Activated B cell treated with CpG ODN at 0.5 μM for 24 hours (primary cell): ENCODE measurements around the gene CNBP. TPM values are rescaled to one million over a fixed set of nuclear protein-coding genes. Genes with fewer than 3 reads are reported as not detected.
"Not testable (repeated sequence)": the region's sequence is repeated elsewhere in the genome, so short reads cannot be mapped to it uniquely, and the experiment has no call there.

Experiments
- ATAC-seq: fragments of 200-7000 bp; cut with Tn5 transposase; one replicate; pipeline ENCODE4 v1.10.0; 2021; ENCODE audit warnings: low read depth, mild to moderate bottlenecking, moderate library complexity
- CTCF ChIA-PET: fragments of 350-600 bp; sonication (Branson Sonifier 250); formaldehyde crosslinking; loops from one replicate; lab custom pipeline; 2021; ENCODE audit warnings: antibody characterized with exemption; lab: Charles Lee
- POLR2A ChIA-PET: fragments of 350-600 bp; sonication (Branson Sonifier 250); formaldehyde crosslinking; loops from one replicate; lab custom pipeline; 2021; ENCODE audit warnings: antibody characterized with exemption; lab: Charles Lee
- DNase-seq: peaks from one replicate; pipeline ENCODE4 v3.0.0; 2022
- H3K27ac Mint-ChIP-seq: one replicate; pipeline ENCODE4 v1.8.0; 2020; ENCODE audit warnings: mixed read lengths
- H3K27me3 Mint-ChIP-seq: one replicate; pipeline ENCODE4 v1.8.0; 2021; ENCODE audit warnings: mixed read lengths
- H3K36me3 Mint-ChIP-seq: one replicate; pipeline ENCODE4 v1.8.0; 2021; ENCODE audit warnings: low read depth, mixed read lengths
- H3K4me1 Mint-ChIP-seq: one replicate; pipeline ENCODE4 v1.8.0; 2021; ENCODE audit warnings: mixed read lengths
- H3K4me3 Mint-ChIP-seq: one replicate; pipeline ENCODE4 v1.8.0; 2020; ENCODE audit warnings: mild to moderate bottlenecking, mixed read lengths
- H3K9me3 Mint-ChIP-seq: one replicate; pipeline ENCODE4 v1.8.0; 2020; ENCODE audit warnings: mixed read lengths
- CTCF ChIP-seq: fragments of 200-600 bp; IDR thresholded peaks from one replicate; pipeline ENCODE4 v1.8.0; 2022; ENCODE audit warnings: antibody characterized with exemption, mild to moderate bottlenecking
- intact Hi-C: fragments of 100-400 bp; cut with micrococcal nuclease; formaldehyde crosslinking; loops from one replicate; pipeline ENCODE4 v1.15.1; 2024
- total RNA-seq: library from RNA; stranded (reverse); gene quantifications from 2 replicates; pipeline ENCODE4 v1.2.3, GENCODE V29; 2022

The CNBP gene
- total RNA-seq, 1 donor from 2014 or later, result 281 TPM

- ChIA-PET POLR2A (no interaction called here), CTCF (no interaction called here)
- Mint-ChIP-seq H3K36me3 (no peaks in the 10 kb centered on the region), H3K4me3 (no peak overlapping the region), H3K27me3 (no peaks in the 10 kb centered on the region), H3K27ac (no peak overlapping the region), H3K9me3 (no peaks in the 10 kb centered on the region), H3K4me1 (peaks cover 23% of the 10 kb centered on the region)
- intact Hi-C loops, result no loop called here
- ATAC-seq, result no peak
- TF ChIP-seq CTCF, result no peak
- no peak for DNase-seq
Observed at GRCh38 chr3:129199366-129199765, 15.7 kb upstream of the CNBP start.

GRCh38 chr3:129197321-129197720 is 13.6 kb upstream of the CNBP start:
- Mint-ChIP-seq H3K4me1 (peaks cover 23% of the 10 kb centered on the region), H3K9me3 (no peaks in the 10 kb centered on the region), H3K27ac (no peak overlapping the region), H3K27me3 (no peaks in the 10 kb centered on the region), H3K36me3 (no peaks in the 10 kb centered on the region), H3K4me3 (no peak overlapping the region)
- DNase-seq (no peak), ATAC-seq (no peak)
- POLR2A ChIA-PET, result no interaction called here
- intact Hi-C loops, result loop anchor here (2.0 kb wide), 1 partner anchor 15 kb away; the partner anchor contains the start of gene CNBP
- CTCF ChIA-PET, result interaction anchor here (1.7 kb wide), 1 partner anchor 144 kb away, joined by 4 read pairs; no protein-coding TSS in a partner anchor
- no peak for TF ChIP-seq CTCF

GRCh38 chr3:129196601-129197000 is 12.9 kb upstream of the CNBP start:
- no peaks in the 10 kb centered on the region for H3K36me3 Mint-ChIP-seq
- no peak overlapping the region for H3K4me3 Mint-ChIP-seq
- H3K27me3 Mint-ChIP-seq, result no peaks in the 10 kb centered on the region
- intact Hi-C loops, result loop anchor here (2.0 kb wide), 1 partner anchor 14 kb away; the partner anchor contains the start of gene CNBP
- ChIA-PET POLR2A (interaction anchor here (1.4 kb wide), 1 partner anchor 13 kb away, joined by 6 read pairs; the partner anchor contains the start of gene CNBP), CTCF (interaction anchor here (1.5 to 1.7 kb wide), 2 partner anchors 49 to 143 kb away, joined by 4 to 9 read pairs; no protein-coding TSS in a partner anchor)
- no peak for TF ChIP-seq CTCF
- no peak for DNase-seq
- ATAC-seq, result no peak
- no peaks in the 10 kb centered on the region for H3K9me3 Mint-ChIP-seq
- peaks cover 23% of the 10 kb centered on the region for H3K4me1 Mint-ChIP-seq
- H3K27ac Mint-ChIP-seq, result no peak overlapping the region

GRCh38 chr3:129195731-129196256 is 12.1 kb upstream of the CNBP start:
- ATAC-seq (no peak), DNase-seq (no peak)
- POLR2A ChIA-PET, result interaction anchor here (1.4 kb wide), 1 partner anchor 12 kb away, joined by 6 read pairs; the partner anchor contains the start of gene CNBP
- H3K4me3 Mint-ChIP-seq, result no peak overlapping the region
- no peaks in the 10 kb centered on the region for H3K36me3 Mint-ChIP-seq
- no peak overlapping the region for H3K27ac Mint-ChIP-seq
- intact Hi-C loops, result loop anchor here (2.0 kb wide), 1 partner anchor 13 kb away; the partner anchor contains the start of gene CNBP
- CTCF ChIA-PET, result interaction anchor here (1.0 to 1.7 kb wide), 3 partner anchors 50 to 224 kb away, joined by 3 to 9 read pairs (median 4); no protein-coding TSS in a partner anchor
- peaks cover 23% of the 10 kb centered on the region for H3K4me1 Mint-ChIP-seq
- H3K9me3 Mint-ChIP-seq, result no peaks in the 10 kb centered on the region
- no peaks in the 10 kb centered on the region for H3K27me3 Mint-ChIP-seq
- no peak for TF ChIP-seq CTCF

- ATAC-seq, H3K27me3 Mint-ChIP-seq, H3K4me3 Mint-ChIP-seq, H3K4me1 Mint-ChIP-seq, H3K36me3 Mint-ChIP-seq, DNase-seq, H3K27ac Mint-ChIP-seq, H3K9me3 Mint-ChIP-seq, CTCF ChIA-PET: not testable (repeated sequence)
- intact Hi-C loops, result loop anchor here (10.0 kb wide), 1 partner anchor 315 kb away; the partner anchor contains the start of gene ACAD9
- POLR2A ChIA-PET, result interaction anchor here (0.7 kb wide), 1 partner anchor 41 kb away, joined by 3 read pairs; no protein-coding TSS in a partner anchor
Observed at GRCh38 chr3:129189793-129190192, 6.1 kb upstream of the CNBP start.
